ENCODE results near the gene CUEDC2.
"Not testable (repeated sequence)": the region's sequence is repeated elsewhere in the genome, so short reads cannot be mapped to it uniquely, and the experiment has no call there.

CUEDC2 gene

DNA sequence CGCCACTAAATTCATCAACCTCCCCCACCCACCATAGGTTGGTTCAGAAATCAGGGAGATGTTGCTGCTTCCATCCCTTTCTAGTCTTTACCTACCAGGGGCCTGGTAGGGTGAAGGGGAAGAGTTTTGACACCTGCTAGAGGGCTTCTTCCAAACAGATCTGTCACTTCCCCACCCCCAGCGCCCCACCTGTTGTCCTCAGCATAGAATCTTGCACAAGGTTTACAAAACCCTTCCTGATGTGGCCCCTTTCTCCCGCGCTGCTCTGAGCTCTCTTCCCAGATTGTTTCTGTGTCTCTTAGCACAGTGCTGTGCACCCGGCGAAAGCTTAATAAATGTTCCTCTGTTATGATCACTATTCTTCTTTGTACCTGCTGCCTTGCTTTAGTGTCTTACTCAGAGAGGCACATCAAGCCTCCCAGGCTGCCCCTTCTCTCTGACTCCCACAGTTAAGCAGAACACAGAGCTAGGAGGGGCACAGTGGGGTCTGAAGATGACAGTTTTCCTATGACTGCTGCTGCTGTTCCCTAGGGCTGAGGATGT, 30.2 kb upstream of the CUEDC2 start:
- no peak overlapping the region for H3K4me3 ChIP-seq (ENCODE audit: low read depth, low read length)
- no peak for DNase-seq (ENCODE audit: low read depth)
- TF ChIP-seq, protein P1, sequence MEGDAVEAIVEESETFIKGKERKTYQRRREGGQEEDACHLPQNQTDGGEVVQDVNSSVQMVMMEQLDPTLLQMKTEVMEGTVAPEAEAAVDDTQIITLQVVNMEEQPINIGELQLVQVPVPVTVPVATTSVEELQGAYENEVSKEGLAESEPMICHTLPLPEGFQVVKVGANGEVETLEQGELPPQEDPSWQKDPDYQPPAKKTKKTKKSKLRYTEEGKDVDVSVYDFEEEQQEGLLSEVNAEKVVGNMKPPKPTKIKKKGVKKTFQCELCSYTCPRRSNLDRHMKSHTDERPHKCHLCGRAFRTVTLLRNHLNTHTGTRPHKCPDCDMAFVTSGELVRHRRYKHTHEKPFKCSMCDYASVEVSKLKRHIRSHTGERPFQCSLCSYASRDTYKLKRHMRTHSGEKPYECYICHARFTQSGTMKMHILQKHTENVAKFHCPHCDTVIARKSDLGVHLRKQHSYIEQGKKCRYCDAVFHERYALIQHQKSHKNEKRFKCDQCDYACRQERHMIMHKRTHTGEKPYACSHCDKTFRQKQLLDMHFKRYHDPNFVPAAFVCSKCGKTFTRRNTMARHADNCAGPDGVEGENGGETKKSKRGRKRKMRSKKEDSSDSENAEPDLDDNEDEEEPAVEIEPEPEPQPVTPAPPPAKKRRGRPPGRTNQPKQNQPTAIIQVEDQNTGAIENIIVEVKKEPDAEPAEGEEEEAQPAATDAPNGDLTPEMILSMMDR (conservative IDR thresholded peaks at IDR 0.05; ENCODE audit: low read depth, low read length): no peak

DNA sequence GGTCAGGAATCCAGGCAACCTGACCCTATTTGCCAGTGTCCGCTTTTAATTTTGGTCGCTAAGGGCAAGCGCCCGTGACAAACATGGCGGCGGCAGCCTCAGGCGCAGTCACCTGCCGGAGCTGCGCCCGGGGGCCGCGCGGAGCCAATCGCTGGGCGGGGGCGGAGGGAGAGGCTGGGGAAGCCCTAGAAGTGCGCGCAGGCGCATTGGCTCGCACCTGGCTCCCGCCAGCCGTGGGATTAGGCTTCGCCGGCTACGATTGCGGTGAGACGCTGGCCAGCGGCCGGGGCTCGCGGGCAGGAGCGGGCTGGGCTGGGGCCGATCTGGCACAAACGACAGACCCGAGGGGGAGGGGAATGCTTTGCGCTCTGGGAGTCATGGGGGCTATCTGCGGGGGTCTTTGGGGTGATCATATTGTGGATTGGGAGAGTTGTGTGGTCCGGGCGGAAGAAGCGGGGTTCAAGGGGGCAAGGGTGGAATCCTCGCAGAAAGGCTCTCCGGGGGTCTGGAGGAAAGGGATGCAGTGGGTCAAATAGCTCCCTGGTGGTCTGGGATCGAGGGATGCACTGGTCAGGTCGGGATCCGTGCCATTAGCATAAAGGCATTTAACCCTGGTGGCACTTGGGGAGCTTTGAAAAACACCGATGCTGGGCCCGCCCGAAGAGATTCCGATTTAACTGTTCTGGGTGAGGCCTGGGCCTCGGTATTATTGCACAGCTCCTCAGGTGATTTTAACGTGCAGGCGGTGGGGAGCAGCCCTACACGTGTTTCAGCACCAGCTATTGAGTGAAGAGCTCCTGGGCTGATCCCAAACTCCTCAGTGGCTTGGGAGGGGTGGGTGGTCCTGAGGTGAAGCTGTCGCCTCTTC, 29.0 kb upstream of the CUEDC2 start:
- TF ChIP-seq, protein P1 (conservative IDR thresholded peaks at IDR 0.05; ENCODE audit: low read depth, low read length): no peak
- H3K4me3 ChIP-seq (ENCODE audit: low read depth, low read length): peak overlapping the region; percentile 62
- peak; percentile 88 for DNase-seq (ENCODE audit: low read depth)

DNA sequence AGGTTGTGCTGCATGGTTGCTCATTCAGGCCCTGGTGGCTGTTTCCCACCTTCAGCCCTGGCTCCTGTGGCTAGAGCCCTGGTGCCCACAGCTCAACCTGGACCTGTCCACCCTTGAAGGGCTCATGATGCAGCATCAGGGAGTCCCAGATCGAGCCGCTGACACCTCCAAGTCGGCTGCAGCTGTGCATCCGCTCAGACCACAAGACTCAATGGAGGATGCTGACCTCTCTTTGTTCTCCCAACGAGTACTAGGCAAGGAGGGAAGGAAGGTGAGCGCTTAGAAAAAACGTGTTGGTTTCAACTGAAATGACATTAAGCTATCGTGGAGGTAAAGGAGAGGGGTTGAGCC, 28.4 kb upstream of the CUEDC2 start:
- H3K4me3 ChIP-seq (ENCODE audit: low read depth, low read length): peak overlapping the region; percentile 62
- DNase-seq (ENCODE audit: low read depth): no peak
- TF ChIP-seq, protein P1 (conservative IDR thresholded peaks at IDR 0.05; ENCODE audit: low read depth, low read length): no peak

DNA sequence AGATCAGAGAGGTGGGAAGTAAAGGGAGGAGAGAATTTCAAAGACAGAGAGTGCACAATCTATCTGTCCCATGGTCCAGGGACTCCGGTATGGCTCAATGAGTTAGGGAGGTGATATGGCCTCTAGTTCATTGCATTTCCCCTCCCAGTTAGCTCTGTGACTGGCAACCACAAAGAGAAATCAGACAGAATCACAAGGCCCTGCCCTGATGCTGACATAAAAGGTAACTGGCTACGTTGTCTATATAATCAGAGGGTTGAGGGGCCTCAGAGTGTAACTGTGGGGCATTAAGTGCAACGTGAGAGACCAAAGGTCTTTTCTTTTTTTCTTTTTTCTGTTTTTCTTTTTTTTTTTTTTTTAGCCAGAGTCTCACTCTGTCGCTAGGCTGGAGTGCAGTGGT, 26.3 kb upstream of the CUEDC2 start:
- H3K4me3 ChIP-seq (ENCODE audit: low read depth, low read length): no peak overlapping the region
- DNase-seq (ENCODE audit: low read depth): no peak
- TF ChIP-seq, protein P1 (conservative IDR thresholded peaks at IDR 0.05; ENCODE audit: low read depth, low read length): no peak

DNA sequence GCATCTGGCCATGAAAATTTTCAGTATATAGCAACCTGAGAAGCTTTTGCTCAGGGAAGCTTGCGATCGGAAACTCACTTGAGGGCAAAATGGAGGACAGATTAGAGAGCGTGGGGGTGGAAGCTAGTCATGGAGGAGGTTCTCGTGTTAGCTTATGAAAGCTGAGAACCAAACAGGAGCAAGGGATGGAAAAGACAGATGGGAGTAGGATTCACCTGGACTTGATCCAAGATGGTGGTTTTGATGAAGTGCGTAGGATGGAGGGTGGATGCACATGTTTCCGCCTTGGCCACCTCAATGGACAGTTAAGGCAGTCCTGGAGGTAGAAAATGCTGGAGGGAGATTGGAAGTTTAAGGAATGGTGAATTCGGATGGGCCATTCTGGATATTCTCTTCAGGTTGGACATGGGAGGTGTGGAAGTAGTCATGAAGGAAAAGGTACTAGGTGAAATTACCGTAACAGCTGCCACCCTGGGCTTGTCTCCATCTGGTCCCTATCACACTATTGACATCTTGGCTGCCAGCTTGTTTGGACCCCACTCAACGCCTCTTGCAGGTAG, 25.3 kb upstream of the CUEDC2 start:
- no peak for DNase-seq (ENCODE audit: low read depth)
- H3K4me3 ChIP-seq (ENCODE audit: low read depth, low read length): no peak overlapping the region
- TF ChIP-seq, protein P1 (conservative IDR thresholded peaks at IDR 0.05; ENCODE audit: low read depth, low read length): no peak

DNA sequence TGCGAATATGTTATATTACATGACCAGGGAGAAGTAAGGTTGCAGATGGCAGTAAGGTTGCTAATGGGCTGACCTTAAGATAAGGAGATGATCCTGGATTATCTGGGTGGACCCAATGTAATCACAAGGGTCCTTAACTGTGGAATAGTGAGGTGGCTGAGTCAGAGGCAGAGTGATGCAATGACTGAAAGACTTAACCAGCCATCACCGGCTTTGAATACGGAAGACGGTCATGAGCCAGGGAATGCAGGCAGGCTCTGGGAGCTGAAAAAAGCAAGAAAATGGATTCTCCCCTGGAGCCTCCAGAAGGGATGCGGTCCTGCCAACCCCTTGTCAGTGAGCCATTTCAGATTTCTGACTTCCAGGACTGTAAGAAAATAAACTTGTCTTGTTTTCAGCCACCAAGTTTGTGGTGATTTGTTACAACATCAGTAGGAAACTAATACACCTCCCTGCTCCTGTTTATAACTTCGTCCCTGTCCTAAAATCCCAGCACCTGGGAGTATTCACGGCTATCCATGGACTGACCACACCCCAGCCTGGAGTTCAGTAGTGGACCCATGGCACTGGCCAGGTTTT, 23.6 kb upstream of the CUEDC2 start:
- H3K4me3 ChIP-seq (ENCODE audit: low read depth, low read length): no peak overlapping the region
- DNase-seq (ENCODE audit: low read depth): peak; percentile 92
- TF ChIP-seq, protein P1 (conservative IDR thresholded peaks at IDR 0.05; ENCODE audit: low read depth, low read length): no peak

DNA sequence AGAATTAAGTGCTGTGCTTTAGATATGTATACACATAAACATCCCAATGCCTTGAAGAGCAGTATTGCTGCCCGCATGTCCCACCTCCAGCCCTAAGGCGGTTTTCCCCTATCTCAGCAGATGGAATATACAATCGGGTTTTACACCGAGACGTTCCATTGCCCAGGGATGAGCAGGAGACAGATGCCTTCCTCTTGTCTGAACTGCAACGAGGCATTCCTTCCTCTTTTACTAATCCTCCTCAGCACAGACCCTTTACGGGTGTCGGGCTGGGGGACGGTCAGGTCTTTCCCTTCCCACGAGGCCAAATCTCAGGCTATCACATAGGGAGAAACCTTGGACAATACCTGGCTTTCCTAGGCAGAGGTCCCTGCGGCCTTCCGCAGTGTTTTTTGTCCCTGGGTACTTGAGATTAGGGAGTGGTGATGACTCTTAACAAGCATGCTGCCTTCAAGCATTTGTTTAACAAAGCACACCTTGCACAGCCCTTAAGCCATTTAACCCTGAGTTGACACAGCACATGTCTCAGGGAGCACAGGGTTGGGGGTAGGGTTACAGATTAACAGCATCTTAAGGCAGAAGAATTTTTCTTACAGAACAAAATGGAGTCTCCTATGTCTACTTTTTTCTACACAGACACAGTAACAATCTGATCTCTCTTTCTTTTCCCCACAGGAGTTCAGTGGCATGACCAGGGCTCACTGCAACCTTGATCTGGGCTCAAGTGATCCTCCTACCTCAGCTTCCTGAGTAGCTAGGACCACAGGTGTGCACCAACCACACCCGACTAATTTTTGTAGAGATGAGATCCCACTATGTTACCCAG, 22.5 kb upstream of the CUEDC2 start:
- H3K4me3 ChIP-seq (ENCODE audit: low read depth, low read length); DNase-seq (ENCODE audit: low read depth): not testable (repeated sequence)

Measured in choroid plexus epithelial cell (primary cell).